Measurements from ENCODE around the gene ITSN2.

DNA sequence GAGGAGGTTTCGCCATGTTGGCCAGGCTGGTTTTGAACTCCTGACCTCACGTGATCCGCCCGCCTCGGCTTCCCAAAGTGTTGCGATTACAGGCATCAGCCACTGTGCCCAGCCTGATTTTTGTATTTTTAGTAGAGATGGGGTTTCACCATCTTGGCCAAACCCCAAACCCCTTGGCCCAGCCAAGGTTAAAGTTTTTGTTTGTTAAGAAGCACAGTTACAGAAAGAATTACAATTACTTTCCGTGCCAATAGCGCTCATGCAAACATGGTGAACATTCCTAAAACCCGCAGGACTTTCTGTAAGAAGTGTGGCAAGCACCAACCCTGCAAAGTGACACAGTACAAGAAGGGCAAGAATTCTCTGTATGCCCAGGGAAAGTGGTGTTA, 26.1 kb downstream of the ITSN2 start:
- TF ChIP-seq, protein P1, sequence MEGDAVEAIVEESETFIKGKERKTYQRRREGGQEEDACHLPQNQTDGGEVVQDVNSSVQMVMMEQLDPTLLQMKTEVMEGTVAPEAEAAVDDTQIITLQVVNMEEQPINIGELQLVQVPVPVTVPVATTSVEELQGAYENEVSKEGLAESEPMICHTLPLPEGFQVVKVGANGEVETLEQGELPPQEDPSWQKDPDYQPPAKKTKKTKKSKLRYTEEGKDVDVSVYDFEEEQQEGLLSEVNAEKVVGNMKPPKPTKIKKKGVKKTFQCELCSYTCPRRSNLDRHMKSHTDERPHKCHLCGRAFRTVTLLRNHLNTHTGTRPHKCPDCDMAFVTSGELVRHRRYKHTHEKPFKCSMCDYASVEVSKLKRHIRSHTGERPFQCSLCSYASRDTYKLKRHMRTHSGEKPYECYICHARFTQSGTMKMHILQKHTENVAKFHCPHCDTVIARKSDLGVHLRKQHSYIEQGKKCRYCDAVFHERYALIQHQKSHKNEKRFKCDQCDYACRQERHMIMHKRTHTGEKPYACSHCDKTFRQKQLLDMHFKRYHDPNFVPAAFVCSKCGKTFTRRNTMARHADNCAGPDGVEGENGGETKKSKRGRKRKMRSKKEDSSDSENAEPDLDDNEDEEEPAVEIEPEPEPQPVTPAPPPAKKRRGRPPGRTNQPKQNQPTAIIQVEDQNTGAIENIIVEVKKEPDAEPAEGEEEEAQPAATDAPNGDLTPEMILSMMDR (IDR thresholded peaks at IDR 0.05), result no peak
- no peak for TF ChIP-seq POLR2A (IDR thresholded peaks at IDR 0.05)

All from body of pancreas (tissue), 4 donors.